ENCODE results near the gene MMP14.
A peak's percentile ranks its signal among the peaks of the same experiment; 100 is the strongest.
"Not testable (repeated sequence)": the region's sequence is repeated elsewhere in the genome, so short reads cannot be mapped to it uniquely, and the experiment has no call there.

The MMP14 gene

DNA sequence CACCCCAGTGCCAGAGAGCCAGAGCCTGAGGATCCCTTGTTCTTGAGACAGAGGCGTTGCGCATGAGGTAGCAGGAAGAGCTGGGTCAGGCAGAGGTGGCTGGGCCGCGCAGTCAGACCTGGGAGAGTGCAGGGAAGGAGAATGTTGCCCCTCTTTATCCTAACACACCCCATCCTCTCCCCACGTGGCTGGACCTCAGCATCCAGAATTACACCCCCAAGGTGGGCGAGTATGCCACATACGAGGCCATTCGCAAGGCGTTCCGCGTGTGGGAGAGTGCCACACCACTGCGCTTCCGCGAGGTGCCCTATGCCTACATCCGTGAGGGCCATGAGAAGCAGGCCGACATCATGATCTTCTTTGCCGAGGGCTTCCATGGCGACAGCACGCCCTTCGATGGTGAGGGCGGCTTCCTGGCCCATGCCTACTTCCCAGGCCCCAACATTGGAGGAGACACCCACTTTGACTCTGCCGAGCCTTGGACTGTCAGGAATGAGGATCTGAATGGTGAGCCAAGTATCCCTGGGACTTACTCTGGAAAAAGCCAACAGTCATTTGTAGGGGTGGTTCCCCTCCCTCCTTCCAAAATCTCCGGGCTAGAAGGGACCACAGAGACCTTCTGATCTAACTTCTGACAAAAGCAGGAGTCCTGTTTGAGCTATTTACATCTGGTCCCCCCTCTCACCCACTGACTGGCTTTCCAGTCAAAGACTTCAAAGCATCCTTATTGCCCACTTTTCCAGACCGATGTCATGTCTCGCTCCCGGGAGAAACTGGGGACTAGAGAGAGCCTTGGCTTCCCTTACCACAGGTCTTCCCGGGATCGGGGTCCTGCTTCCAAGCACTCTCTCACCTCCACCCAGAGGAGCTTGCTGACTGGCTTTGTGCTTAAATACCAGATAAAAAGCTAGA lies 6.1 kb downstream of the MMP14 start:
- DNase-seq (ENCODE audit: low read depth), result no peak

GRCh38 chr14:22843123-22843925 lies 6.9 kb downstream of the MMP14 start:
- no peak for DNase-seq (ENCODE audit: low read depth)

GRCh38 chr14:22844221-22845102 lies 8.1 kb downstream of the MMP14 start:
- DNase-seq (ENCODE audit: low read depth), result no peak

DNA sequence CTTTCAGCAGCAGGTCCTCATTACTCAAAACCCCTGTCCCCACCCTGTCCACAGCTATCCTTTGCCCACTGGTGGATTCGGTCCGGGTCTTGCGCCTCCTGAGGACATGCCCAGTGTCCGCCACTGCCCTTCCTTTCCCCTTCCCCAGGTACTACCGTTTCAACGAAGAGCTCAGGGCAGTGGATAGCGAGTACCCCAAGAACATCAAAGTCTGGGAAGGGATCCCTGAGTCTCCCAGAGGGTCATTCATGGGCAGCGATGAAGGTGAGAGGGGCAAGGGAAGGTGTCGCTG lies 8.7 kb downstream of the MMP14 start:
- DNase-seq (ENCODE audit: low read depth), result no peak

DNA sequence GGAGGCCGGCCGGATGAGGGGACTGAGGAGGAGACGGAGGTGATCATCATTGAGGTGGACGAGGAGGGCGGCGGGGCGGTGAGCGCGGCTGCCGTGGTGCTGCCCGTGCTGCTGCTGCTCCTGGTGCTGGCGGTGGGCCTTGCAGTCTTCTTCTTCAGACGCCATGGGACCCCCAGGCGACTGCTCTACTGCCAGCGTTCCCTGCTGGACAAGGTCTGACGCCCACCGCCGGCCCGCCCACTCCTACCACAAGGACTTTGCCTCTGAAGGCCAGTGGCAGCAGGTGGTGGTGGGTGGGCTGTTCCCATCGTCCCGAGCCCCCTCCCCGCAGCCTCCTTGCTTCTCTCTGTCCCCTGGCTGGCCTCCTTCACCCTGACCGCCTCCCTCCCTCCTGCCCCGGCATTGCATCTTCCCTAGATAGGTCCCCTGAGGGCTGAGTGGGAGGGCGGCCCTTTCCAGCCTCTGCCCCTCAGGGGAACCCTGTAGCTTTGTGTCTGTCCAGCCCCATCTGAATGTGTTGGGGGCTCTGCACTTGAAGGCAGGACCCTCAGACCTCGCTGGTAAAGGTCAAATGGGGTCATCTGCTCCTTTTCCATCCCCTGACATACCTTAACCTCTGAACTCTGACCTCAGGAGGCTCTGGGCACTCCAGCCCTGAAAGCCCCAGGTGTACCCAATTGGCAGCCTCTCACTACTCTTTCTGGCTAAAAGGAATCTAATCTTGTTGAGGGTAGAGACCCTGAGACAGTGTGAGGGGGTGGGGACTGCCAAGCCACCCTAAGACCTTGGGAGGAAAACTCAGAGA lies 9.6 kb downstream of the MMP14 start:
- no peak for DNase-seq (ENCODE audit: low read depth)

GRCh38 chr14:22846811-22847307 lies 10.5 kb downstream of the MMP14 start:
- DNase-seq (ENCODE audit: low read depth), result no peak

DNA sequence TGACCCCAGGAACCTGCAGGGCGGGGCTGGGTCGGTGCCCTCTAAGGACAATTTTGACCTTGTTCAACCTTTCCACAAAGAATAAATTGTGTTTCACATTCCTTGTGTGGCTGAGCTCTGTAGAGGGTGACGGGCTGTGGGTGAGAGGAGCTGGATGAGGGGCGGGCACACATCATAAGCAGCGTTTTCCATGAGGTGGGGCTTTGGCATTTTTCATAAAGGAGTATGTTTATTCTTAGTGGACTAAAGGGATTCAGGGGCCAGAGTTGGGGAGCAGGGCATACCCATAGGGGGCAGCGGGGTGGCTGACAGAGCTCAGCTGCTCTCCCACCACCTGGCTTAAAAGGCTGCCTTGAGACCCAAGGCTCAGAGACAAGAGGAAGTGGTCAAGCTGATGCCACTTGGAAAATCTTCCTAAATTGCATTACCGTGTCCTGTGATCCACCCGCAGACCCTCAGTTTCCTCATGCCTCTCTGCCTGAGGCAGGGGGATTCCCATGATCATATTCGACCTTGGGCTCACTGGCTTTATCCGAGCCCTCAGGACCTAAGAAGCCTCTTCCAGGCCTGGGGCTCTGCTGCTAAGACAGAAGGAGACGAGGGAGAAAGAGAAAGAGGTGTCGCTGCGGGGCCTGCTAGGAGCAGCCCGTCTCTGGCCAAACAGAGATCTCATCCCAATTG lies 11.4 kb downstream of the MMP14 start:
- no peak for DNase-seq (ENCODE audit: low read depth)

GRCh38 chr14:22848351-22849164 lies 12.2 kb downstream of the MMP14 start:
- DNase-seq (ENCODE audit: low read depth), result no peak

- no peak for DNase-seq (ENCODE audit: low read depth)
Observed at GRCh38 chr14:22849212-22849819, 12.9 kb downstream of the MMP14 start.

GRCh38 chr14:22850944-22851764 lies 14.8 kb downstream of the MMP14 start:
- no peak for DNase-seq (ENCODE audit: low read depth)

GRCh38 chr14:22852178-22852577 lies 15.8 kb downstream of the MMP14 start:
- not testable (repeated sequence) for DNase-seq (ENCODE audit: low read depth)

GRCh38 chr14:22852599-22852939 lies 16.2 kb downstream of the MMP14 start:
- DNase-seq (ENCODE audit: low read depth), result no peak

DNA sequence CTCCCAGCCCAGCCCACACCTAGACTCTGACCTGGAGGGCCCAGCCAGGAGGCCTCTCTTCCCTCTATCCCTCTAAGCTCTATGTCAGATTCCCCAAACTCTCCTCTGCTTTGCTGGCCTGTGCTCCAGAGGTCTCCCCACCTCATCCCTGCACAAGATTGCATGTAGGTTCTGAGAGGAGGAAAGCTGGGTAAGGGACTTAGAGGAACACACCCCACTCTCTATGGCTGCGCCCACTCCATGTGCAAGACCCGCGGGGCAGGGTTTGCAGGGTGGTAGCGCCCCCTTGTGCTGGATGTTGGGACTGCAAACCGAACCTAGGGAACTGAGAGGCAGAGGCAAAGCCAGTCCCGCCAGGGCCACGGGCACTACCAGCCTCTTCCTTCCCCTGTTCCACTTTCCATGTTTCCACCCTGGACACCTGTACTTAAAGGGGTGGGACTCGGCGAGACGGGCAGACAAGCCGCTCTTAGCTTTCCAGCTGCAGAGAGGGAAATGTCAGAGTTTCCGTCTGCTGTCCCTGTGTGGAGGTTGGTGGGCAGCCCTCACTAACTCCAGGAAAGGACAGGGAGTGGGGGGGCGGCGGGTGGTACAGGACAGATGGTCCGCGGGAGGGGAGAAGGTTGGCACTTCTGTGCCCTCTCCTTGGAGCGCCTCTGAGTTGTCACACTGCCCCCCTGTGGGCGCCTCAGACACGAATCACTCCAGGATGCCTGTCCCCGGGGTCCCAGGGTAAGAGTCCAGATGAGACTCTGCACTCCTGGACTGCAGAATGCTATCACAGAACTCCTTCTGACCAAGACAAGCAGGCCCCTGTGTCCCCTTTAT lies 16.8 kb downstream of the MMP14 start:
- peak; percentile 95 for DNase-seq (ENCODE audit: low read depth)

- DNase-seq (ENCODE audit: low read depth), result not testable (repeated sequence)
Observed at GRCh38 chr14:22854296-22854695, 17.9 kb downstream of the MMP14 start.

- no peak for DNase-seq (ENCODE audit: low read depth)
Observed at GRCh38 chr14:22854963-22855724, 18.8 kb downstream of the MMP14 start.

DNA sequence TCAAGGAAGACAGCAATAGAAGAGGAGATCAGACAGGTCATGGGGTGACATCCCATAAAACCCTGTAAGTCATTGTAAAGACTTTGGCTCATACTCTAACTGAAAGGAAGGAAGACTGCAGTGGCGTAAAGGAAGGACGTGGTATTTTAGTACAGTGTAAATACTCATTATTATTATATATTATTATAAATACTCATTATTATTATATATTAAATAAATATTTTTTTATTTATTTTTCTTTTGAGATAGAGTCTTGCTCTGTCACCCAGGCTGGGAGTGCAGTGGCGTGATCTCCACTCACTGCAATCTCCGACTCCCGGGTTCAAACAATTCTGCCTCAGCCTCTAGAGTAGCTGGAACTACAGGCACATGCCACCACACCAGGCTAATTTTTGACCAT lies 20.0 kb downstream of the MMP14 start:
- DNase-seq (ENCODE audit: low read depth), result no peak

- not testable (repeated sequence) for DNase-seq (ENCODE audit: low read depth)
Observed at GRCh38 chr14:22860377-22860776, 24.0 kb downstream of the MMP14 start.

Measured in stimulated activated CD8-positive, alpha-beta memory T cell treated with anti-CD3 and anti-CD28 coated beads, Interleukin-15, amount 100 ng/mL, for 1 hour (primary cell).